ENCODE measurements around the gene ROPN1L. TPM values are rescaled to one million over a fixed set of nuclear protein-coding genes. Genes with fewer than 3 reads are reported as not detected.

Gene ROPN1L
- total and polyA plus RNA-seq, 10 of the 15 experiments (the other 5 are each of a cell fraction or from before 2014, with no cell fraction given), result 0.07 to 0.38 (median 0.22) TPM; not detected in 6

DNA sequence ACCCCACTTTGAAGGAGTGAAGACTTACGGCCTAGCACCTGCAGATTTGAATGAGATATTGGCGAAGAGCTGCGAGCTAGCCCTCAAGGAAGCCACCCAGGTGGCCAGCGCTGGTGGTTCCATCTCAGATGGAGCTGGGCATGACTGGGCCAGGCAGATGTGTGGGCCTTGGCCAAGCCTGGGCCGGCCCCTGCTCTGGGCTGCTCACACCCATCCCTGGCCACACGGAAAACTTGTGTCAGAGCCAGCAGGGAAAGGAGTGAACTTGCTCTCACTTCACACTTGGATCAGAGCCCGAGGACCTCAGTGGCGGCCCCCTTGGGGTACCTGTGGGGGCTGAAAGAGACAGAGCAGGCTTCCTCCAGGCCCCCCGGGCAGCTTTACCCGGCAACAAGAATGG lies 44.2 kb downstream of the ROPN1L start:
- Histone ChIP-seq H3K4me3 (no peak overlapping the region), H3K4me2 (ENCODE audit: control insufficient read depth, insufficient read depth) (no peak overlapping the region), H3K79me2 (ENCODE audit: control insufficient read depth, insufficient read depth, low read length) (no peaks in the 10 kb centered on the region), H3K4me1 (ENCODE audit: control insufficient read depth, insufficient read depth, low read length) (peaks cover 12% of the 10 kb centered on the region), H2AFZ (ENCODE audit: control insufficient read depth, low read depth, low read length) (no peak overlapping the region), H3K9me3 (replicated peaks; ENCODE audit: control insufficient read depth, insufficient read depth, low read length) (no peaks in the 10 kb centered on the region), H4K20me1 (ENCODE audit: control insufficient read depth, insufficient read depth) (no peaks in the 10 kb centered on the region), H3K27me3 (replicated peaks in 1 of 2; ENCODE audit: control insufficient read depth in 2 of 2, insufficient read depth in 2 of 2, low read length in 1 of 2) (no peaks in the 10 kb centered on the region), H3K36me3 (ENCODE audit: control insufficient read depth in 2 of 2, insufficient read depth in 2 of 2, low read length in 1 of 2) (no peaks in the 10 kb centered on the region), H3K9ac (ENCODE audit: control insufficient read depth, insufficient read depth, low read length) (no peak overlapping the region), H3K27ac (ENCODE audit: control insufficient read depth, insufficient read depth) (no peak overlapping the region)
- POLR2A ChIA-PET, result no interaction called here
- WGBS (ENCODE audit: insufficient coverage, insufficient replicate concordance, low lambda C conversion rate, missing lambda C conversion rate), result 67% methylated on average over 10 of the region's 10 CpGs
- BruUV-seq (replicated peaks), result no TSS peak
- TF ChIP-seq, protein P1, sequence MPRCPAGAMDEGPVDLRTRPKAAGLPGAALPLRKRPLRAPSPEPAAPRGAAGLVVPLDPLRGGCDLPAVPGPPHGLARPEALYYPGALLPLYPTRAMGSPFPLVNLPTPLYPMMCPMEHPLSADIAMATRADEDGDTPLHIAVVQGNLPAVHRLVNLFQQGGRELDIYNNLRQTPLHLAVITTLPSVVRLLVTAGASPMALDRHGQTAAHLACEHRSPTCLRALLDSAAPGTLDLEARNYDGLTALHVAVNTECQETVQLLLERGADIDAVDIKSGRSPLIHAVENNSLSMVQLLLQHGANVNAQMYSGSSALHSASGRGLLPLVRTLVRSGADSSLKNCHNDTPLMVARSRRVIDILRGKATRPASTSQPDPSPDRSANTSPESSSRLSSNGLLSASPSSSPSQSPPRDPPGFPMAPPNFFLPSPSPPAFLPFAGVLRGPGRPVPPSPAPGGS (IDR thresholded peaks at IDR 0.05; ENCODE audit: borderline replicate concordance, insufficient read depth, low read depth, low read length, poor library complexity, severe bottlenecking), result no peak
- TF ChIP-seq NFXL1 (IDR thresholded peaks at IDR 0.05; ENCODE audit: borderline replicate concordance) (no peak), RB1 (IDR thresholded peaks at IDR 0.05; ENCODE audit: borderline replicate concordance) (no peak), PAX5 (IDR thresholded peaks at IDR 0.05; ENCODE audit: borderline replicate concordance, low read depth, low read length) (no peak), CREM (IDR thresholded peaks at IDR 0.05; ENCODE audit: low read depth) (no peak), ZNF274 (IDR thresholded peaks at IDR 0.05; ENCODE audit: insufficient read depth, insufficient read length) (no peak), MTA3 (IDR thresholded peaks at IDR 0.05; ENCODE audit: borderline replicate concordance, low read length) (no peak), ATF7 (IDR thresholded peaks at IDR 0.05; ENCODE audit: low read depth) (no peak), ZNF217 (IDR thresholded peaks at IDR 0.05) (no peak), HDAC2 (IDR thresholded peaks at IDR 0.05) (no peak)
- TF ChIP-seq, protein P2, sequence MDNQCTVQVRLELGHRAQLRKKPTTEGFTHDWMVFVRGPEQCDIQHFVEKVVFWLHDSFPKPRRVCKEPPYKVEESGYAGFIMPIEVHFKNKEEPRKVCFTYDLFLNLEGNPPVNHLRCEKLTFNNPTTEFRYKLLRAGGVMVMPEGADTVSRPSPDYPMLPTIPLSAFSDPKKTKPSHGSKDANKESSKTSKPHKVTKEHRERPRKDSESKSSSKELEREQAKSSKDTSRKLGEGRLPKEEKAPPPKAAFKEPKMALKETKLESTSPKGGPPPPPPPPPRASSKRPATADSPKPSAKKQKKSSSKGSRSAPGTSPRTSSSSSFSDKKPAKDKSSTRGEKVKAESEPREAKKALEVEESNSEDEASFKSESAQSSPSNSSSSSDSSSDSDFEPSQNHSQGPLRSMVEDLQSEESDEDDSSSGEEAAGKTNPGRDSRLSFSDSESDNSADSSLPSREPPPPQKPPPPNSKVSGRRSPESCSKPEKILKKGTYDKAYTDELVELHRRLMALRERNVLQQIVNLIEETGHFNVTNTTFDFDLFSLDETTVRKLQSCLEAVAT (IDR thresholded peaks at IDR 0.05), result no peak
- TF ChIP-seq, protein P3, sequence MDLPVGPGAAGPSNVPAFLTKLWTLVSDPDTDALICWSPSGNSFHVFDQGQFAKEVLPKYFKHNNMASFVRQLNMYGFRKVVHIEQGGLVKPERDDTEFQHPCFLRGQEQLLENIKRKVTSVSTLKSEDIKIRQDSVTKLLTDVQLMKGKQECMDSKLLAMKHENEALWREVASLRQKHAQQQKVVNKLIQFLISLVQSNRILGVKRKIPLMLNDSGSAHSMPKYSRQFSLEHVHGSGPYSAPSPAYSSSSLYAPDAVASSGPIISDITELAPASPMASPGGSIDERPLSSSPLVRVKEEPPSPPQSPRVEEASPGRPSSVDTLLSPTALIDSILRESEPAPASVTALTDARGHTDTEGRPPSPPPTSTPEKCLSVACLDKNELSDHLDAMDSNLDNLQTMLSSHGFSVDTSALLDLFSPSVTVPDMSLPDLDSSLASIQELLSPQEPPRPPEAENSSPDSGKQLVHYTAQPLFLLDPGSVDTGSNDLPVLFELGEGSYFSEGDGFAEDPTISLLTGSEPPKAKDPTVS (IDR thresholded peaks at IDR 0.05; ENCODE audit: low read depth, low read length), result no peak
- CTCF ChIA-PET, result interaction anchor here (0.6 kb wide), 1 partner anchor 325 kb away, joined by 3 read pairs; no protein-coding TSS in a partner anchor
- RAD21 ChIA-PET (ENCODE audit: unreplicated experiment), result no interaction called here
- intact Hi-C loops (cut with micrococcal nuclease; ENCODE audit: unreplicated experiment), result no loop called here
- FAIRE-seq (no peak), ATAC-seq (no peak), DNase-seq (ENCODE audit: low read depth, low spot score) (no peak)
- SMC1A ChIA-PET (ENCODE audit: uncharacterized antibody, unreplicated experiment), result interaction anchor here (0.6 to 0.7 kb wide), 2 partner anchors 9 to 16 kb away, joined by 3 read pairs; no protein-coding TSS in a partner anchor
- in situ Hi-C loops (cut with MboI), result no loop called here

Data from GM12878 (cell line).